Kidney glomerular epithelial cell (primary cell): ENCODE data around the gene YTHDC1.
"Not testable (repeated sequence)": the region's sequence is repeated elsewhere in the genome, so short reads cannot be mapped to it uniquely, and the experiment has no call there.

Experiments
- DNase-seq: peaks from one replicate; lab custom pipeline; 2025; lab: John Stamatoyannopoulos, UW

YTHDC1 gene

GRCh38 chr4:68291256-68291655 lies 58.6 kb downstream of the YTHDC1 start:
- no peak for DNase-seq

- peak; percentile 51 for DNase-seq
Measured at GRCh38 chr4:68288393-68288740, 61.5 kb downstream of the YTHDC1 start.

GRCh38 chr4:68287704-68288392 lies 62.0 kb downstream of the YTHDC1 start:
- no peak for DNase-seq

- DNase-seq, result no peak
Measured at GRCh38 chr4:68283714-68284113, 66.2 kb downstream of the YTHDC1 start.

- no peak for DNase-seq
Measured at GRCh38 chr4:68283095-68283494, 66.8 kb downstream of the YTHDC1 start.

GRCh38 chr4:68281796-68282740 lies 67.8 kb downstream of the YTHDC1 start:
- not testable (repeated sequence) for DNase-seq

- DNase-seq, result no peak
Measured at GRCh38 chr4:68278029-68278428, 71.9 kb downstream of the YTHDC1 start.

GRCh38 chr4:68277627-68278026 lies 72.3 kb downstream of the YTHDC1 start:
- no peak for DNase-seq

- peak; percentile 61 for DNase-seq
Measured at GRCh38 chr4:68272860-68273259, 77.0 kb downstream of the YTHDC1 start.

- DNase-seq, result peak; percentile 61
Measured at GRCh38 chr4:68272380-68272779, 77.5 kb downstream of the YTHDC1 start.

- DNase-seq, result peak; percentile 80
Measured at GRCh38 chr4:68271851-68272357, 78.0 kb downstream of the YTHDC1 start.

- peak; percentile 86 for DNase-seq
Measured at GRCh38 chr4:68267433-68267944, 82.4 kb downstream of the YTHDC1 start.

- no peak for DNase-seq
Measured at GRCh38 chr4:68264875-68265565, 84.9 kb downstream of the YTHDC1 start.
